Stimulated activated CD4-positive, alpha-beta T cell treated with anti-CD3 and anti-CD28 coated beads, Interleukin-1b, Interleukin-23, amount 100 ng/mL, for 24 hours (primary cell): ENCODE results near the gene TMX1.

Source experiments
- DNase-seq, 4 experiments: peaks; one replicate each; pipeline ENCODE4 v3.0.0-alpha.2; 2020; ENCODE audit warnings: low read depth in 4 of 4, low spot score in 1 of 4

Gene TMX1

GRCh38 chr14:51293149-51293911 lies 53.3 kb downstream of the TMX1 start:
- DNase-seq, result no peak

DNA sequence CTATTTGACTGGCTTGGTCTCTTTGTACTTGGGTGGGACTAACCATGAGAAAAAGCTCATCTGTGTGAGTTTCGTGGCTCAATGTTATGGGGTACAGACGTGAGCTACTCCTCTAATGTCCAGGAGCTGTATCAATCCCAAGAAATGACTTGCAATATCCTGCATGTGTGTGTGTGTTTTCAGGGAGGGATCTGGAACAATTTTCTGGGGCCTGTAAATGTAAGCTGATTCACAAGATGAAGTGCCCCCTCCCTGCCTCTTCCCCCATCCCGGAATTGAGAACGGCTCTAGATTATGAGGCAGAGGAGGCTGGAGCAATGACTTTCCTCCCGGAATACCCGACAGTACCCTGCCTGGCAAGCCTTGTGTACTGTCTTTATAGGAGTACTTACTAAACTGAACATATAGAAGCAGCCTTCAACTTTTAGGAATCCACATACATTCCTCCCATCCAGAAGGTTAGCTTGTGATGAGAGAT lies 53.9 kb downstream of the TMX1 start:
- DNase-seq, result no peak

GRCh38 chr14:51294951-51295525 lies 55.0 kb downstream of the TMX1 start:
- DNase-seq, result no peak

GRCh38 chr14:51295646-51296263 lies 55.7 kb downstream of the TMX1 start:
- DNase-seq, result no peak

DNA sequence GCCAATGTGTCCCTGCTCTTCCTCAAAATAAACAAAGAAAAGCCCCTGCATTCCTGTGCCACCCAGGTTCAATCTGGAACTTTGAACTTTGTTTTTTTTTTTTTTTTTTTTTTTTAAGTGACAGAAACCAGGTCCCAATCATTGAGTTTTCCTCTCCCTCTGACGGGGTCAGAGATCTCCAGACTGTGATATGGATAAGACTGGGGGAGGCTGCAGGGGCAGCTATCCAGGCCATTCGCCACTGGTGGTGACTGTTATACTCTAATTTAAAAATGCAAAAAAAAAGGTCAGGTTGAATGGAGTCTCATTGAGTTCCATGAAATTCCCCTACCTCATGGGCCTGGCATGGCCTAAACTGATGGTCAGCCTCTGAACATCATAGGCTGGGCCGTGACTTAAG lies 57.0 kb downstream of the TMX1 start:
- DNase-seq, result no peak

GRCh38 chr14:51298895-51299294 lies 58.8 kb downstream of the TMX1 start:
- DNase-seq, result peak in 1 of 4 experiments; percentile 4

DNA sequence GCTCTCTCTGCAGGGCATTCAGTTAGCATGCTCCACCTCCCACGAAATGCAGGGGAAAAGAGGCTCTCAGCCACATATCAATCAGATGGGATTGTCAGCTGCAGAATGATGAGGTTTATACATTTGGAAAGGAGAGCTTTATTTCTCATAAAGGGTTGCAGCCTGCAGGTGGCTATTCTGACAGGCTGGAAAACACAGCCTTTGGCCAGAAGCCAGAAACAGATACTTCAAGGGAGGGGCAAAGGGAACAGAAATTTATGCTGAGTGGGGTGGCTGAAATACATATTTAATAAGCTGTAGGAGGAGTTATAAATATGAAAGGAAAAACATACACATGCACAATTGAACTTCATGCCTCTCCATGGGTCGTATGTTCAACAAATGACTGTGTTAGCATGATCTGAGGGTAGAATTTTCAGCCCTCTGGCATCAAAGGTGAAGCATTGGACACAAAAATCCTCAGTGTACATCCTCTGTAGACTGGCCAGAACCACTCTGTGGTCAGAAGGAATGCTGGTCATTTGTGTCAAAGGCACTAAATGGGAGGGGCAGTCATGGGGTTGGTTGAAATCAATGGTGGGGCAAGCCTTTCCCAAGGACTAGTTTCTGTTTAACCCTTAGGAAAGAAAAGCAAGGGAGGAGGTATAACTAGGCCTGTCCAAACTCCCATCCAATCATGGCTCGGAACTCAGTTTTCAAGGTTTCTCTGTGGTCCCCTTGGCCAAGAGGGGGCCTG lies 62.4 kb downstream of the TMX1 start:
- no peak for DNase-seq

DNA sequence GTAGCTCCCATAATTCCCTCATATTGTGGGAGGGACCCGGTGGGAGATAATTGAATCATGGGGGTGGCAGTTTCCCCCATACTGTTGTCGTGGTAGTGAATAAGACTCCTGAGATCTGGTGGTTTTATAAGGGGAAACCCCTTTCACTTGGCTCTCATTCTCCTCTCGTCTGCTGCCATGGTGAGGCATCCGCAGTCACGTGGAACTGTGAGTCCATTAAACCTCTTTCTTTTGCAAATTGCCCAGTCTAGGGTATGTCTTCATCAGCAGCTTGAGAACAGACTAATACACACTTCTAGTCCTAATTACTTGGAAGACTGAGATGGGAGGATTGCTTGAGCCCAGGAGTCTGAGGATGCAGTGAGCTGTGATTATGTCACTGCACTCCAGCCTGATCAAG lies 64.4 kb downstream of the TMX1 start:
- peak in 2 of 4 experiments; percentile 13 to 18 for DNase-seq

GRCh38 chr14:51304941-51305340 lies 64.9 kb downstream of the TMX1 start:
- DNase-seq, result no peak

DNA sequence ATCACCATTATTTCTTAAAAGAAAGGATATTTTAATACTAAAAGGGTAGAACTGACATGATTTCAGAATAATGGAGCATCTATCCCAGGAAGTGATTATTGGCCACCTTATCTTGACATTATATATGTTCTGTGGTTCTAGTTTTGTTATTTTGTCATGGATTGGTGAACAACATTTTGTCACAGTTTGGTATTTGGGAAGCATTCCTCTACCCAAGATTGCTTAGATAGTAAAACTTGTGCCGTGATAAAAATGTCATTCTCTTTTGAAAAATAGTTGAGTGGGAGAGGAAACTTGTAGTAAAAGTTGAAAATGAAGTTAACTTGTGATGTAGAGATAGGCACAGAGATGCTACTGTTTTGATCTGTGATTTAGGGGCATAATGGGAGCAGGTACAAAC lies 65.7 kb downstream of the TMX1 start:
- DNase-seq, result no peak
